Activated CD8-positive, alpha-beta memory T cell treated with anti-CD3 and anti-CD28 coated beads for 36 hours (primary cell): ENCODE results near the gene SPEG. TPM values are rescaled to one million over a fixed set of nuclear protein-coding genes. Genes with fewer than 3 reads are reported as not detected.

Source experiments
- CTCF ChIA-PET: fragments of 350-600 bp; sonication (Branson Sonifier 250); formaldehyde crosslinking; loops from one replicate; lab custom pipeline; 2021; ENCODE audit warnings: antibody characterized with exemption; lab: Charles Lee
- POLR2A ChIA-PET: fragments of 350-600 bp; sonication (Branson Sonifier 250); formaldehyde crosslinking; loops from one replicate; lab custom pipeline; 2021; ENCODE audit warnings: antibody characterized with exemption; lab: Charles Lee
- total RNA-seq, 2 experiments: library from RNA; stranded (reverse); gene quantifications; one replicate each; pipeline ENCODE4 v1.2.3, GENCODE V29; 2021

SPEG gene
- total RNA-seq, 2 experiments from 2014 or later: 0.78 to 0.95 TPM

- CTCF ChIA-PET: interaction anchor here (0.7 to 9.7 kb wide), 17 partner anchors 9 to 149 kb away, joined by 3 to 112 read pairs (median 5); partner anchors contain the start of genes CHPF and TMEM198
- POLR2A ChIA-PET: no interaction called here
Measured at GRCh38 chr2:219494952-219495530, 60.4 kb downstream of the SPEG start.

GRCh38 chr2:219495531-219496122, 61.0 kb downstream of the SPEG start:
- ChIA-PET POLR2A (interaction anchor here (0.6 kb wide), 1 partner anchor 124 kb away, joined by 5 read pairs; no protein-coding TSS in a partner anchor), CTCF (interaction anchor here (0.7 to 9.7 kb wide), 16 partner anchors 9 to 148 kb away, joined by 3 to 112 read pairs (median 4); partner anchors contain the start of genes CHPF and TMEM198)

GRCh38 chr2:219496247-219496824, 61.7 kb downstream of the SPEG start:
- ChIA-PET POLR2A (interaction anchor here (0.6 kb wide), 1 partner anchor 124 kb away, joined by 5 read pairs; no protein-coding TSS in a partner anchor), CTCF (interaction anchor here (0.9 to 9.7 kb wide), 12 partner anchors 10 to 147 kb away, joined by 3 to 112 read pairs (median 4); partner anchors contain the start of genes CHPF and TMEM198)

DNA sequence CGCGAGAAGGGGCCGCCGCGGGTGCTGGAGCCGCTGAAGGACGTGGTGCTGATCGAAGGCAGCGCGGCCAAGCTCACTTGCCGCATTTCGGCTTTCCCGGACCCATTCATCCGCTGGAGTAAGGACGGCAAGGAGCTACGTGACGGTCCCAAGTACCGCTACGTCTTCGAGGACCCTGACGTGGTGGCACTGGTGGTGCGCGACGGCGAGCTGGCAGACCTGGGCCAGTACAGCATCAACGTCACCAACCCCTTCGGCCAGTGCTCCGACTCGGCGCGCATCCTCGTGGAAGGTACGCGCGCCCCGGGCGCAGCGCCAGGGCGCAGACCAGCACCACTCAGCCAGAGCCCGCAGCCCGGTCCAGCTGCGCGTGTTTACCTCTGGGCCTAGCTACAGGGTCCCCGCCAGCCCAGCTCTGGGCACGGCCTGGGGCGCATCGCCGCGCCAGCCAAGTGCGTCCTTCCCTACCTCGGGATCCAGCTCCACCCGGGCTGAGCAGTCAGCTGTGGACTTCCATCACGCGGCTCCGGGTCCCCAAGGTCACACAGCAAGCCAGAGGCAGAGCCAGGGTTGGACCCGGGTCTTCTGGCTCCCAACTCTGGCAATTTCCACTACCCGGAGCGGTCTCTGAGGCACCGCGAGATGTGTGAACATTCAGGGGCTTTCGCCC, 62.3 kb downstream of the SPEG start:
- CTCF ChIA-PET: interaction anchor here (0.9 to 9.7 kb wide), 8 partner anchors 12 to 94 kb away, joined by 3 to 112 read pairs (median 9); partner anchors contain the start of genes CHPF and TMEM198
- POLR2A ChIA-PET: no interaction called here

DNA sequence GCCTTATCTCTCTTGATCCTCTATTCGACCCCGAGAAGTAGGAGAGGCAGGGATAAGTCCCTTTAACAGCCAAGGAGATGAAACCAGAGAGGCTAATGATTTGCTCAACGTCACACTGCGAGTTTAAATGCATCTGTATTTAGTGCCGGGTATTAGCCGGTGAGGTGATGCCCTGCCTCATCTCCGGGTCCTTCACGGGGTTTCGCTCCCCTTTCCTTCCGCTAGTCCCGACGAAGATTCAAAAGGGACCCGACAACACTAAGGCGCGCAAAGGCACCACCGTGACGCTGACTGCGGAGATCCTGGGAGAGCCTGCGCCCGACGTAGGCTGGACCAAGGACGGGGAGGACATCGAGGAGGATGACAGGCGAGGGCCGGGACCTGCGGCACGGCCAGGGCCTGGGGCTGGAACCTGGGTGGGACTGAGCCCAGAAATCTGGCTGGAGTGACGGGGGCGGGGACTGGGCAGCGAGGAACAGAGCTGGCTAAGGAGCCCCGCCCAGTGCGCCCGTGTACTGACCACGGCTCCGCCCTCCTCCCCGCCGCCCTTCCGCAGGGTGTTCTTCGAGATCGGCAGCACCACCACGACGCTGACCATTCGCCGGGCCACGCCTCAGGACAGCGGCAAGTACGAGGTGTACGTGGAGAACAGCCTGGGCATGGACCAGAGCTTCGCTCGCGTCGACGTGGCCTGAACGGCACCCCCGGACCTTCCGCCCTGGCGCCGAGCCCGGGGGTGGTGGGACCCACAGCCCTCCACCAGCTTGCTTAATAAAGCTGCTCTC, 63.0 kb downstream of the SPEG start:
- CTCF ChIA-PET: interaction anchor here (0.7 to 9.7 kb wide), 6 partner anchors 11 to 45 kb away, joined by 3 to 112 read pairs (median 3); no protein-coding TSS in a partner anchor
- POLR2A ChIA-PET: interaction anchor here (1.3 kb wide), 1 partner anchor 110 kb away, joined by 3 read pairs; the partner anchor contains the start of gene DNPEP

DNA sequence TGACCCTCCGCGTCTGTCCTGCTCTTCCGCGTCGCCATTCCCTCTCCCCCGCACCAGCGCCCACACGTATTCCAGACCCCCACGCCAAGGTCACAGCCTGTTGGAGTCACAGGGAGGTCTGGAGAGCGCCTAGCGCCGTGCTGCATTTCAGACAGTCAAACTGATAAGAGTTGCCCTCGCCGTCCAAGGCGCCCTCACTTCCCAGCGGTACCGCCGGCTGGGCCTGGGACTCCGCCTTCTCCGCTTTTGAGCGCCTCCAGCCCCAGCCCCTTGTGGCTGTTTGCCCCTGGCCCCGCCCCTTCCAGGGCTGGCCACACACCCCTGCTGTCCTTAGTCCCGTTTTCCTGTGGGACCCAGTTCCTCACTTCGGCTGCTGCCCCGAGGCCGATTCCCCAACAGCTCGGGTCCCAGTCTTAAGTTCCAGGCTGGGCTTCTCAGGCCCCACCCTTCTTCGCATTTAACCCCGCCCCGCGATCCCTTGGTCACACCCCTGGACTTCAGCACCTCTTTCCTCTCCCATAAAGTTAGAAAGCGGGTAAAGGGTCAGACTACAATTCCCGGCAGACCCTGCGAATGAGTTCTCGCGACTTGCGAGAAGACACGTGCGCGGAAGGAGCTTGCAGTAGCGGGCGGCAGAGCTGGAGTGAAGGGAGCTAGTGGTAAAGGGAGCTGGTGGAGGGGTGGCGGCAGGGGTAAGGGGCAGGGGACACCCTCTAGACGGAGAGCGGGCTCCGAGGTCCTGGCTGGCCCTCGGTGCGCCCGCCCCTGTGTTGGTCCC, 63.8 kb downstream of the SPEG start, which contains the start of gene GMPPA:
TSS of gene GMPPA (plus strand) at position 612 of the 778 bp plus-strand sequence. CDS start 1,085 bp downstream, outside the sequence.
- ChIA-PET POLR2A (interaction anchor here (0.5 to 1.3 kb wide), 10 partner anchors 9 to 540 kb away, joined by 3 to 6 read pairs (median 4); partner anchors contain the start of genes CHPF, DNPEP and TMEM198), CTCF (interaction anchor here (0.7 to 9.7 kb wide), 4 partner anchors 10 to 44 kb away, joined by 3 to 112 read pairs (median 14); no protein-coding TSS in a partner anchor)

GRCh38 chr2:219499058-219499307, 64.3 kb downstream of the SPEG start:
- CTCF ChIA-PET: interaction anchor here (1.1 to 9.7 kb wide), 3 partner anchors 10 to 30 kb away, joined by 3 to 112 read pairs (median 26); no protein-coding TSS in a partner anchor
- POLR2A ChIA-PET: interaction anchor here (0.6 to 1.3 kb wide), 8 partner anchors 9 to 541 kb away, joined by 3 to 6 read pairs (median 4); partner anchors contain the start of genes CHPF, DNPEP and TMEM198

GRCh38 chr2:219499555-219499954, 64.9 kb downstream of the SPEG start:
- ChIA-PET CTCF (interaction anchor here (1.7 to 6.4 kb wide), 2 partner anchors 9 to 30 kb away, joined by 3 to 26 read pairs; no protein-coding TSS in a partner anchor), POLR2A (no interaction called here)

- CTCF ChIA-PET: interaction anchor here (1.0 to 1.7 kb wide), 2 partner anchors 30 to 41 kb away, joined by 3 read pairs; no protein-coding TSS in a partner anchor
- POLR2A ChIA-PET: no interaction called here
Measured at GRCh38 chr2:219500135-219500534, 65.5 kb downstream of the SPEG start.

GRCh38 chr2:219501849-219502248, 67.2 kb downstream of the SPEG start:
- ChIA-PET POLR2A (no interaction called here), CTCF (no interaction called here)

DNA sequence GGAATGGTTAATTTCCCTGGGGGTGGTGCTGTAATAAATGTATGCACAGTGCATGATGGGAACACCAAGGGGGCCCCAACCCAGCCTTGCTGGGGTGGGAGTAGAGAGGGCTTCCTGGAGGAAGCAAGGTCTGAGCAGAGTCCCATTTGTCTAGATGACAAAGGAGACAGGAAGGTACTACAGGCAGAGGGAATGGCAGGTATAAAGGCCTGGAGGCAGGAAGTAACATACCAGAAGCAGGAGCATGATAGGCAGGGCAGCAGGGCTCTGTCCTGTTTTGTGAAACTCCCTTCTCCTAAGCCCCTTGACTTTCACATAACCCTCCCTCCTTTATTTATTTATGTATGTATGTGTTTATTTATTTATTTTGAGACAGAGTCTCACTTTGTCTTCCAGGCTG, 68.0 kb downstream of the SPEG start:
- ChIA-PET POLR2A (no interaction called here), CTCF (no interaction called here)

DNA sequence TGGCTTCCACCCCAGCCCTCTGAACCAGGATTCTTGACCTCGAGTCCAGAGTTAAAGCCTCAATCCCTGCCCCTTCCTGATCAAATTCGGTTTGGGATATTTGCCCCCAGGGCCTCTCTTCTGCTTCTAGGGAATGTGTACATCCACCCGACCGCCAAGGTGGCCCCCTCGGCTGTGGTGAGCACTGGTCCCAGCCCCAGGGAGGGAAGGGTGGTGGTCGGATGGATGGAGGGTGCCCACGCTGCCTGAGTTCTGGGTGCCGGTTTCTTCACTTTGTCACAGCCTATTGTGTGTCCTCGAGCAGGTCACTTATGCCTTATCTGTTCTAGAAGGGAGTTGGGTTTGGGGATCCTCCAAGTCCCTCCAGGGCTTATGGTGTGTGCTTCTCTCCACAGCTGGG, 70.9 kb downstream of the SPEG start:
- ChIA-PET POLR2A (no interaction called here), CTCF (interaction anchor here (1.2 kb wide), 1 partner anchor 10 kb away, joined by 4 read pairs; a partner anchor contains a TSS)

- CTCF ChIA-PET: interaction anchor here (1.2 kb wide), 1 partner anchor 11 kb away, joined by 4 read pairs; a partner anchor contains a TSS
Measured at GRCh38 chr2:219506153-219506801, 71.6 kb downstream of the SPEG start.

GRCh38 chr2:219506802-219507526, 72.3 kb downstream of the SPEG start:
- CTCF ChIA-PET: interaction anchor here (1.2 to 3.4 kb wide), 2 partner anchors 10 to 12 kb away, joined by 4 to 26 read pairs; partner anchors contain the start of gene GMPPA
- POLR2A ChIA-PET: interaction anchor here (0.9 kb wide), 1 partner anchor 8 kb away, joined by 3 read pairs; the partner anchor contains the start of gene GMPPA

More at GRCh38 chr2:219506153-219506801, 71.6 kb downstream of the SPEG start:
- POLR2A ChIA-PET: no interaction called here

- ChIA-PET CTCF (interaction anchor here (0.6 to 3.4 kb wide), 3 partner anchors 11 to 22 kb away, joined by 3 to 26 read pairs (median 4); partner anchors contain the start of gene GMPPA), POLR2A (interaction anchor here (0.6 to 0.9 kb wide), 2 partner anchors 9 to 44 kb away, joined by 3 to 5 read pairs; partner anchors contain the start of gene GMPPA)
Measured at GRCh38 chr2:219507581-219508443, 73.2 kb downstream of the SPEG start.
